HG02759 (cell line): ENCODE results near the gene NWD2.
"Not testable (repeated sequence)": the region's sequence is repeated elsewhere in the genome, so short reads cannot be mapped to it uniquely, and the experiment has no call there.

Source experiments
- ATAC-seq: cut with Tn5 transposase; IDR thresholded peaks from one replicate; pipeline ENCODE4 v1.9.1; 2021; ENCODE audit warnings: mild to moderate bottlenecking, moderate library complexity; ENCODE audit not compliant: unreplicated experiment

NWD2 gene

GRCh38 chr4:37244583-37245390, at the start of gene NWD2:
TSS of gene NWD2 (plus strand) at chr4:37244743. CDS start at chr4:37245068, 325 bp downstream.
- ATAC-seq: no peak

GRCh38 chr4:37197899-37198298, 46.6 kb upstream of the NWD2 start:
- no peak for ATAC-seq

GRCh38 chr4:37204740-37205139, 39.8 kb upstream of the NWD2 start:
- ATAC-seq: not testable (repeated sequence)

- no peak for ATAC-seq
Measured at GRCh38 chr4:37216209-37216608, 28.3 kb upstream of the NWD2 start.

- ATAC-seq: no peak
Measured at GRCh38 chr4:37219242-37219641, 25.3 kb upstream of the NWD2 start.

GRCh38 chr4:37219990-37220389, 24.6 kb upstream of the NWD2 start:
- no peak for ATAC-seq

- ATAC-seq: no peak
Measured at GRCh38 chr4:37220685-37221084, 23.9 kb upstream of the NWD2 start.

- no peak for ATAC-seq
Measured at GRCh38 chr4:37223732-37224131, 20.8 kb upstream of the NWD2 start.

GRCh38 chr4:37224854-37225253, 19.7 kb upstream of the NWD2 start:
- ATAC-seq: no peak

- ATAC-seq: no peak
Measured at GRCh38 chr4:37225778-37226177, 18.8 kb upstream of the NWD2 start.

GRCh38 chr4:37232315-37232714, 12.2 kb upstream of the NWD2 start:
- ATAC-seq: no peak

- peak; percentile 60 for ATAC-seq
Measured at GRCh38 chr4:37236165-37236564, 8.4 kb upstream of the NWD2 start.

- ATAC-seq: peak; percentile 58
Measured at GRCh38 chr4:37241647-37242046, 2.9 kb upstream of the NWD2 start.

GRCh38 chr4:37243051-37243450, 1.5 kb upstream of the NWD2 start:
- no peak for ATAC-seq

GRCh38 chr4:37243722-37244582, 591 bp upstream of the NWD2 start:
- ATAC-seq: no peak

GRCh38 chr4:37245391-37245954, 930 bp downstream of the NWD2 start:
- ATAC-seq: no peak

GRCh38 chr4:37246891-37247290, 2.3 kb downstream of the NWD2 start:
- ATAC-seq: no peak

GRCh38 chr4:37258221-37258620, 13.7 kb downstream of the NWD2 start:
- no peak for ATAC-seq

- ATAC-seq: no peak
Measured at GRCh38 chr4:37268319-37268718, 23.8 kb downstream of the NWD2 start.

- no peak for ATAC-seq
Measured at GRCh38 chr4:37279121-37279520, 34.6 kb downstream of the NWD2 start.

GRCh38 chr4:37279894-37280592, 35.5 kb downstream of the NWD2 start:
- no peak for ATAC-seq
